Measurements from ENCODE around the gene COL19A1.

Gene COL19A1

DNA sequence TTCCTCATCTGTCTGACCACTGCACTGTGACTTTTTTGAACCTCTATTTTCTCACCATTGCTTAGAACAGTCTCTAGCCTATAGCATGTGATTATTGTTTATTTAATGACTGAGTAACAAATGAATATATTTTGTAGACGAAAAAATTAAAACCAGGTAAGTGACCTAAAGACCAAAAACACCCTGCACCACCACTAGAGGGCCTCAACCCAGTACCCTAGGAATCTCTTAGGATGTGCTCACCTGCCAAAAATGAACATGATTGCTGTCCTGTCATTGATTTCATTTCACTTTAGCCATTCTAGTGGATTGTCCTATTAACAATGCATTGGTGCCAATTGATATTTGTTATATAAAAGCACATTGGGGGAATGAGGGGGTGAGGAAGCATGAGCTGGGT, 237.4 kb downstream of the COL19A1 start:
- in situ Hi-C loops (cut with MboI; ENCODE audit: low sequenced_read_pairs, unreplicated experiment) = loop anchor here (25.0 kb wide), 2 partner anchors 266 to 366 kb away; no protein-coding TSS in a partner anchor
- TF ChIP-seq, protein P1, sequence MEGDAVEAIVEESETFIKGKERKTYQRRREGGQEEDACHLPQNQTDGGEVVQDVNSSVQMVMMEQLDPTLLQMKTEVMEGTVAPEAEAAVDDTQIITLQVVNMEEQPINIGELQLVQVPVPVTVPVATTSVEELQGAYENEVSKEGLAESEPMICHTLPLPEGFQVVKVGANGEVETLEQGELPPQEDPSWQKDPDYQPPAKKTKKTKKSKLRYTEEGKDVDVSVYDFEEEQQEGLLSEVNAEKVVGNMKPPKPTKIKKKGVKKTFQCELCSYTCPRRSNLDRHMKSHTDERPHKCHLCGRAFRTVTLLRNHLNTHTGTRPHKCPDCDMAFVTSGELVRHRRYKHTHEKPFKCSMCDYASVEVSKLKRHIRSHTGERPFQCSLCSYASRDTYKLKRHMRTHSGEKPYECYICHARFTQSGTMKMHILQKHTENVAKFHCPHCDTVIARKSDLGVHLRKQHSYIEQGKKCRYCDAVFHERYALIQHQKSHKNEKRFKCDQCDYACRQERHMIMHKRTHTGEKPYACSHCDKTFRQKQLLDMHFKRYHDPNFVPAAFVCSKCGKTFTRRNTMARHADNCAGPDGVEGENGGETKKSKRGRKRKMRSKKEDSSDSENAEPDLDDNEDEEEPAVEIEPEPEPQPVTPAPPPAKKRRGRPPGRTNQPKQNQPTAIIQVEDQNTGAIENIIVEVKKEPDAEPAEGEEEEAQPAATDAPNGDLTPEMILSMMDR (IDR thresholded peaks at IDR 0.05; ENCODE audit: borderline replicate concordance, control extremely low read depth, extremely low read depth, insufficient read depth, missing control alignments) = no peak
- DNase-seq (ENCODE audit: low spot score) = no peak

DNA sequence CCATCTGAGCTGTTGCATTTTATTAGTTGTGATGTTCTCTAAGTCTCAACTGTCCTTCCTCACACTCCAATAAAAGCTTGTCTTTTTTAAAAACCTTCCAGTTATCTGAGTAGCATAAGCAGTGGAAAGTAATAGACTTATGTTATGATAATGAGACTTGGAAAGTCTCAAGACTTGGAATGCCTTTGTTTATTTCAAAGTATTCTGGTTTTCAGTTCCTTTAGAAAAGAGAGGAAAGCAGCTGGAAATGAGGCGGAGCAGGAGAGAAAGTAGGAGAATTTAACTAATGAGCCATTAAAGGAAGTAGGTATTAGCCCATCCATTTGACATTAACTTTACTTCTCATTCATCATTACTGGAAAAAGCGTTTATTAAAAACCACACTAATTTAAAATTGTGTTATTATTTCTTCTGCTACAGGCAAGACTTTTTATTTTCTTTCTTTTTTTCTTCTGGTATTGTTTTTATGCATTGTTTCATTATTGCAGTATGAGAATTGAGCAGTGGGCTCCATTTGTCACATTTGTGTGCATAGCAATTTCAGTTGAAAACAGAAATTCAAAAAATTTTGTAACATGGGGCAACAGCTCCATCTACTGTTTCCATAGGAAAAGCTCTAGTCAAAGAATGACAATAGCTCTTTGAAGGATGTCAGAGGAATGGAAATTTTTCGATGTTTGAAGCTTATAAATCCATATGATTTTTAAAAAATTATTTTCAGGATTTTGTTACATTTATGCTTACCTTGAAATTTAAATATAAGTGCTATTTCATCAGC, 241.7 kb downstream of the COL19A1 start:
- TF ChIP-seq, protein P1 (IDR thresholded peaks at IDR 0.05; ENCODE audit: borderline replicate concordance, control extremely low read depth, extremely low read depth, insufficient read depth, missing control alignments) = peak; percentile 42
- in situ Hi-C loops (cut with MboI; ENCODE audit: low sequenced_read_pairs, unreplicated experiment) = loop anchor here (25.0 kb wide), 2 partner anchors 271 to 371 kb away; no protein-coding TSS in a partner anchor
- peak; percentile 30 for DNase-seq (ENCODE audit: low spot score)

DNA sequence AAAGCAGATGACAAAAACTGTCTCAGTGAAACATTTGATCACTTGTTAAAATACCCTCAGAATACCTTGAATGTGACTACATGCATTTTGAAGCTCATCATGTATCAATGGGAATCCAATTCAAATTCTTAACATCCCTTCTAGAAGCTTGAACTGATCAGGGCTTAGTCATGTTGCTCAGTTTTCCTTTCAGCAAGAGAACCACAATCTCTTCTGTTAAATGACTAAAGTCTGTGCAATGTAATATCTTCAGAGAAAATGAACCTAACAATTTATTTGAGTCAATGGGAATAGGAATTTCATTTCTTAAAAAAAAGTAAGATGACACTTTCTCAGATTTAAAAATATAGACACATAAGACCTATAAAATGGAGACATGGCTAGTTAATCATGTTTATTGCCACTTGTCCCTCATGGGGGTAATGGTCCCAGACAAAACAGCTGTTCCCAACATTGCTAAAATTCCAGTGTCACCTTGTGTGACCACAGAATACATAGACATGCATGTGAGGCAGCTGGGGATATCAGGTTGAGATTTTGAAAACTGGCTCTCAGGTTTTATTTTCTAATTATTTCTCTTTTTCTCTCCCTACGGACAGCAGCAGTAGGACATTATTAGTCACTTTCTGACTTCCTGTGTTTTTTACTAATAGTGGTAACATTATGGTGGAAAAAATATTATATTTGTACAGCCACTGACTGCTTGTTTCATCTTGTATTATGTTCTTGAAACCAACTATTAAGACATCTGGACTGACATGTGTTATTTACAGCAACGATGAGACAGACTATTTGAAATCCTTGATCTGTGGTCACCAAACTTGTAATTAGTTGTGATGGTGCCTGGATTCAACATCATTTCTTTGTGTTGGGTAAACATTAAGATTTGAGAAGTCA, 244.0 kb downstream of the COL19A1 start:
- DNase-seq (ENCODE audit: low spot score) = no peak
- in situ Hi-C loops (cut with MboI; ENCODE audit: low sequenced_read_pairs, unreplicated experiment) = loop anchor here (25.0 kb wide), 2 partner anchors 273 to 373 kb away; no protein-coding TSS in a partner anchor
- TF ChIP-seq, protein P1 (IDR thresholded peaks at IDR 0.05; ENCODE audit: borderline replicate concordance, control extremely low read depth, extremely low read depth, insufficient read depth, missing control alignments) = no peak

DNA sequence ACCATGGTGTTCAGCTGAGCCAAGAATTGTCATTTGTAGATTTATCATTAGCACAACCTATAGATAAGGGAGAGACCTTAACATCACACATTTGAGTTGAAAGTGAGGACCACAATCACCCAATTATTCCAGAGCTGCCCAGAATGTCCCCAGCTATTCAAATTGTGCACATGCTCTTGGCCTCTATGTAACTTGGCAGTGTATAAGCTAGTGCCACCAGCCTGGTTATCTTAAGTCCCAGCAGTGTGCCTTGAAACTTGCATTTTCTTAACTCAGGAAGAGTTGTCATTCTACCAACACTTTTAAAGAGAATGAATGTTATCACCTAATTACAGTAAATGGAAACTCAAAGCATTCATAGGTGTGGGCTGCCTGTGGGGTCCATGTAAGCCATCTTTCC, 245.4 kb downstream of the COL19A1 start:
- DNase-seq (ENCODE audit: low spot score) = no peak
- in situ Hi-C loops (cut with MboI; ENCODE audit: low sequenced_read_pairs, unreplicated experiment) = loop anchor here (25.0 kb wide), 2 partner anchors 274 to 374 kb away; no protein-coding TSS in a partner anchor
- TF ChIP-seq, protein P1 (IDR thresholded peaks at IDR 0.05; ENCODE audit: borderline replicate concordance, control extremely low read depth, extremely low read depth, insufficient read depth, missing control alignments) = no peak

DNA sequence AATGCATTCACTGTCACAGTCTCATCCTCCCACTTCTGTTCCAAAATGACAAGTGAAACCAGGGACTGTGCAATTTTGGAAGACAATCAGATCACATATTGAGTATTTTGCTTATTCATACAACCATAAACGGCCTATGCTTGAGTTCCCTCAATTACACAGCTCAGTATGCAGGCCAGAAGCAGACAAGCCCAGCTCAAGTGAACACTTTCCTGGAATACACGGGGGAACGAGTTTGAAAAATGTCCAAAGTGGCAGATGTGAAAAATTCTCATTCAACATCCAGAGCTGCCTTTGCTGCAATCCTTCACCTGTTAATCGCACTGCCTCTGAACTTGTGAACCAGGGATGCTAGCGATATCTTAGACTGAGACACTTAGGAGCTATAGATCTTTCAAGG, 246.4 kb downstream of the COL19A1 start:
- DNase-seq (ENCODE audit: low spot score) = no peak
- in situ Hi-C loops (cut with MboI; ENCODE audit: low sequenced_read_pairs, unreplicated experiment) = loop anchor here (25.0 kb wide), 2 partner anchors 275 to 375 kb away; no protein-coding TSS in a partner anchor
- TF ChIP-seq, protein P1 (IDR thresholded peaks at IDR 0.05; ENCODE audit: borderline replicate concordance, control extremely low read depth, extremely low read depth, insufficient read depth, missing control alignments) = no peak

DNA sequence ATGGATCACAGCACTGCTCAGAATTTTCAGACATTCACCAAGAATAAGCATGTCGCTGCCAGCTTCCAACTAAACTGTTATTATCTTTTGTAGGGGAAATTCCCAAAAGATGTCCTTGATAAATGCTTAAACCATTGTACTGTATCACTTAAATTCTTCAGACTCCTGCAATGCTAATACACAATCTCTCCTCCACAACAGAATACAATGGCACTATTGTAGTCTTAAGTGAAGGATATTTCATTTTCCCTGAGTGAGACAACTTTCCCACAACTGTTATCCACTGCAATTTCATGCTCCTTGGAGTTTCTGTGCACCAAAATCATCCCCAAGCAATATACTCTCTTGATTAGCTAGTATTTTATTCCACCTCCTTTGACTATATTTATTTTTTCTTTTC, 246.8 kb downstream of the COL19A1 start:
- DNase-seq (ENCODE audit: low spot score) = no peak
- in situ Hi-C loops (cut with MboI; ENCODE audit: low sequenced_read_pairs, unreplicated experiment) = loop anchor here (25.0 kb wide), 2 partner anchors 276 to 376 kb away; no protein-coding TSS in a partner anchor
- TF ChIP-seq, protein P1 (IDR thresholded peaks at IDR 0.05; ENCODE audit: borderline replicate concordance, control extremely low read depth, extremely low read depth, insufficient read depth, missing control alignments) = no peak
